ENCODE data around the gene RACGAP1. TPM values are rescaled to one million over a fixed set of nuclear protein-coding genes. Genes with fewer than 3 reads are reported as not detected.

RACGAP1 gene
- polyA plus RNA-seq, 1 donor from 2014 or later = 18.3 TPM

DNA sequence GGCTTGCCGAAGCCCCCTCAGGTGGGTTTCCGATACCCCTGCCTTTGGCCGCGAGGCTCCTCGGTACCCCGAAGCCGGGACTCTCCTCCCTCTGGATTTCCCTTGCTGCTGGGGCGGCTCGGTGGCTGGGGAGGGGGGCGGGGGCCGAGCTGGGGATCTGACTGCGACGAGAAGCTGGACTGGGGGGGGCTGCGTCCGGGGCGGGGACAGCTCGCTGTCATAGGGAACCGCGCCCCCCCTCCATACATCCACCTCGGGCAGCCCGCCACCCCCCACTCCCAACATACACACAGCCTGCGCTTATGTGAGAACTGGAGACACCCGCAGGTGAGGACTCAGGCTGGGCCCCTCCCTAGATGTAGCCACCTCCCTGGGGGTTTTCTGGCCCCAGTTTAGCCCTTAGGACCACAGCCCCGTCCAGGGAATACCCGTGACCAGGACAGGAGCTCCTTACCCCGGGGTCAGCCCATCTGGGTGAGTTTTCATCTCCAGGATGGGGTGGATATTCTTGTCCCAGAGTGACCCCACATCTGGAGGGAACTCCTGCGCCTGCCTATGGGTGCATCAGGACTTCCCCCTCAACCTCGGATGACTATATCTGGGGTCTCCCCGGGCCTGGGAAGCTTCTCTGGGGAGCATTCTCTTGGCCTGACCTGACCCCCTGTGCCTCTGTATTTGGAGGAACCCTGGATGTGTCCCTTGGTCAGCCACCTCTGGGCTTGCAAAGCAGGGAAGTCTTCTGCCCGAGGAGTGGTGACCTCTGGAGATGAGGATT, 32.8 kb upstream of the RACGAP1 start:
- no peaks in the 10 kb centered on the region for H3K9me3 ChIP-seq (ENCODE audit: low read length)
- H3F3A ChIP-seq (ENCODE audit: insufficient read depth, low read length, poor library complexity, severe bottlenecking) = no peaks in the 10 kb centered on the region
- no peak overlapping the region for H3K27ac ChIP-seq (ENCODE audit: low read length)
- H3K9ac ChIP-seq (ENCODE audit: low read length) = peak overlapping the region; percentile 76
- H3K4me3 ChIP-seq (ENCODE audit: low read length) = peak overlapping the region; percentile 87
- H4K20me1 ChIP-seq (ENCODE audit: insufficient read depth) = no peaks in the 10 kb centered on the region
- H3K4me2 ChIP-seq (ENCODE audit: low read length) = peak overlapping the region; percentile 53
- H3K9me2 ChIP-seq (ENCODE audit: insufficient read depth, low read length) = no peaks in the 10 kb centered on the region
- TF ChIP-seq, protein P1, sequence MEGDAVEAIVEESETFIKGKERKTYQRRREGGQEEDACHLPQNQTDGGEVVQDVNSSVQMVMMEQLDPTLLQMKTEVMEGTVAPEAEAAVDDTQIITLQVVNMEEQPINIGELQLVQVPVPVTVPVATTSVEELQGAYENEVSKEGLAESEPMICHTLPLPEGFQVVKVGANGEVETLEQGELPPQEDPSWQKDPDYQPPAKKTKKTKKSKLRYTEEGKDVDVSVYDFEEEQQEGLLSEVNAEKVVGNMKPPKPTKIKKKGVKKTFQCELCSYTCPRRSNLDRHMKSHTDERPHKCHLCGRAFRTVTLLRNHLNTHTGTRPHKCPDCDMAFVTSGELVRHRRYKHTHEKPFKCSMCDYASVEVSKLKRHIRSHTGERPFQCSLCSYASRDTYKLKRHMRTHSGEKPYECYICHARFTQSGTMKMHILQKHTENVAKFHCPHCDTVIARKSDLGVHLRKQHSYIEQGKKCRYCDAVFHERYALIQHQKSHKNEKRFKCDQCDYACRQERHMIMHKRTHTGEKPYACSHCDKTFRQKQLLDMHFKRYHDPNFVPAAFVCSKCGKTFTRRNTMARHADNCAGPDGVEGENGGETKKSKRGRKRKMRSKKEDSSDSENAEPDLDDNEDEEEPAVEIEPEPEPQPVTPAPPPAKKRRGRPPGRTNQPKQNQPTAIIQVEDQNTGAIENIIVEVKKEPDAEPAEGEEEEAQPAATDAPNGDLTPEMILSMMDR (IDR thresholded peaks at IDR 0.05; ENCODE audit: poor library complexity, severe bottlenecking) = no peak
- no peak for TF ChIP-seq RAD21 (conservative IDR thresholded peaks at IDR 0.05)
- no peak for TF ChIP-seq SMC3 (conservative IDR thresholded peaks at IDR 0.05; ENCODE audit: poor library complexity)
- no peak for TF ChIP-seq POLR2AphosphoS5 (IDR thresholded peaks at IDR 0.05)
- TF ChIP-seq EZH2 (IDR thresholded peaks at IDR 0.05; ENCODE audit: borderline replicate concordance, insufficient read depth, low read length, poor library complexity, severe bottlenecking) = no peak
- TF ChIP-seq, protein P2, sequence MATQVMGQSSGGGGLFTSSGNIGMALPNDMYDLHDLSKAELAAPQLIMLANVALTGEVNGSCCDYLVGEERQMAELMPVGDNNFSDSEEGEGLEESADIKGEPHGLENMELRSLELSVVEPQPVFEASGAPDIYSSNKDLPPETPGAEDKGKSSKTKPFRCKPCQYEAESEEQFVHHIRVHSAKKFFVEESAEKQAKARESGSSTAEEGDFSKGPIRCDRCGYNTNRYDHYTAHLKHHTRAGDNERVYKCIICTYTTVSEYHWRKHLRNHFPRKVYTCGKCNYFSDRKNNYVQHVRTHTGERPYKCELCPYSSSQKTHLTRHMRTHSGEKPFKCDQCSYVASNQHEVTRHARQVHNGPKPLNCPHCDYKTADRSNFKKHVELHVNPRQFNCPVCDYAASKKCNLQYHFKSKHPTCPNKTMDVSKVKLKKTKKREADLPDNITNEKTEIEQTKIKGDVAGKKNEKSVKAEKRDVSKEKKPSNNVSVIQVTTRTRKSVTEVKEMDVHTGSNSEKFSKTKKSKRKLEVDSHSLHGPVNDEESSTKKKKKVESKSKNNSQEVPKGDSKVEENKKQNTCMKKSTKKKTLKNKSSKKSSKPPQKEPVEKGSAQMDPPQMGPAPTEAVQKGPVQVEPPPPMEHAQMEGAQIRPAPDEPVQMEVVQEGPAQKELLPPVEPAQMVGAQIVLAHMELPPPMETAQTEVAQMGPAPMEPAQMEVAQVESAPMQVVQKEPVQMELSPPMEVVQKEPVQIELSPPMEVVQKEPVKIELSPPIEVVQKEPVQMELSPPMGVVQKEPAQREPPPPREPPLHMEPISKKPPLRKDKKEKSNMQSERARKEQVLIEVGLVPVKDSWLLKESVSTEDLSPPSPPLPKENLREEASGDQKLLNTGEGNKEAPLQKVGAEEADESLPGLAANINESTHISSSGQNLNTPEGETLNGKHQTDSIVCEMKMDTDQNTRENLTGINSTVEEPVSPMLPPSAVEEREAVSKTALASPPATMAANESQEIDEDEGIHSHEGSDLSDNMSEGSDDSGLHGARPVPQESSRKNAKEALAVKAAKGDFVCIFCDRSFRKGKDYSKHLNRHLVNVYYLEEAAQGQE (IDR thresholded peaks at IDR 0.05; ENCODE audit: borderline replicate concordance) = no peak
- no peak overlapping the region for H2AFZ ChIP-seq (ENCODE audit: low read depth, low read length)
- no peaks in the 10 kb centered on the region for H3K36me3 ChIP-seq (ENCODE audit: insufficient read depth, low read length)
- no peaks in the 10 kb centered on the region for H3K79me2 ChIP-seq (replicated peaks; ENCODE audit: insufficient read depth, low read length)
- no peaks in the 10 kb centered on the region for H3K27me3 ChIP-seq (ENCODE audit: insufficient read depth, low read depth, low read length)

DNA sequence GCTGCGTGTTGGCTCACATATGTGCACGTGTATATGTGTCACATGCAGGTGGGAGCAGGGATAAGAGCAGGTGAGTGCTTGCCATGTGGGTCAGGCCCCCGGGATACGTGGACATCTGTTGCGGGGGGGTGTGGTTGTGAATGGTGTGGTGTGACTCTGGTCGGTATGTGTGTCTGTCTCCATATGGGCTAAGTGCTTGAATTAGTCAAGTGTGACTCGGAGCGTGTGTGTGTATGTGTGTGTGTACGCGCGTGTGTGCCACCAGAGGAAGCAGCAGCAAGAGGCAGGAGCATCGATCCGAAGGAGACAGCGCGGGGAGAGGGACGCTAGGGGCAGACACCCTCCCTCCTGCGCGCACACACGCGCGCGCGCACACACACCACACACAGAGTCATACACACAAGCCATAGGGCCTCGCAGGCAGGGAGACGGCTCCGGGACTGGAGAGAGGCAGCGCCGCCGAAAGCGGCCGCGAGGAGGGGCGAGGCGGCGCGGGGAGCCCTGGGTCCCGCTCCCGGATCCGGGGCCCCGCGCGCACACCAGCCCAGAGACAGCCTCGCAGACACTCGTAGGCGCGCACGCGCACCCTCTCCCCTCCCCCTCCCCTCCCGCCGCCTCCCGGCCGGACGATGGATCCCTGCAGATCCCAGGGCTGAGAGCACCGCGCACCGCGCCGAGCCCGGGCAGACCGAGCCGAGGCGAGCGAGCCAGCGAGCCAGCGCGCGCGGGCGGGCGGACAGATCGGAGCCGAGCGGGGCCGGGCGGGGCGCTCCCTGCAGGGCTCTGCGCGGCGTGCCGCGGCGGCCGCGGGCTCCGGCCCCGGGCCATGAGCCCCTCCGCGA, 31.9 kb upstream of the RACGAP1 start, which contains the start of gene ASIC1:
Gene ASIC1, plus strand, starts transcription at position 597 of the 842 bp plus-strand sequence. CDS start 1,171 bp downstream, outside the sequence.
- peak within 1 kb of the TSS; percentile 76 for H3K9ac ChIP-seq (ENCODE audit: low read length)
- H3K9me3 ChIP-seq (ENCODE audit: low read length) = no peaks in the 10 kb centered on the region

More for the DNA sequence above, 31.9 kb upstream of the RACGAP1 start, which contains the start of gene ASIC1:
- Histone ChIP-seq H3K9me2 (ENCODE audit: insufficient read depth, low read length) (no peaks in the 10 kb centered on the region), H4K20me1 (ENCODE audit: insufficient read depth) (no peaks in the 10 kb centered on the region), H2AFZ (ENCODE audit: low read depth, low read length) (peak within 1 kb of the TSS; percentile 57), H3K27me3 (ENCODE audit: insufficient read depth, low read depth, low read length) (no peaks in the 10 kb centered on the region), H3F3A (ENCODE audit: insufficient read depth, low read length, poor library complexity, severe bottlenecking) (no peaks in the 10 kb centered on the region), H3K27ac (ENCODE audit: low read length) (peak within 1 kb of the TSS; percentile 58), H3K4me2 (ENCODE audit: low read length) (peak within 1 kb of the TSS; percentile 98), H3K4me3 (ENCODE audit: low read length) (peak within 1 kb of the TSS; percentile 87), H3K36me3 (ENCODE audit: insufficient read depth, low read length) (no peaks in the 10 kb centered on the region), H3K79me2 (replicated peaks; ENCODE audit: insufficient read depth, low read length) (no peaks in the 10 kb centered on the region)
- TF ChIP-seq EP300 (conservative IDR thresholded peaks at IDR 0.05; ENCODE audit: poor library complexity, severe bottlenecking) = peak; percentile 46
- TF ChIP-seq MXI1 (conservative IDR thresholded peaks at IDR 0.05; ENCODE audit: poor library complexity, severe bottlenecking) = peak; percentile 93
- TF ChIP-seq, protein P1 (IDR thresholded peaks at IDR 0.05; ENCODE audit: poor library complexity, severe bottlenecking) = peak; percentile 47
- peak; percentile 77 for TF ChIP-seq POLR2AphosphoS5 (IDR thresholded peaks at IDR 0.05)
- TF ChIP-seq EZH2 (IDR thresholded peaks at IDR 0.05; ENCODE audit: borderline replicate concordance, insufficient read depth, low read length, poor library complexity, severe bottlenecking) = no peak
- TF ChIP-seq, protein P2 (IDR thresholded peaks at IDR 0.05; ENCODE audit: borderline replicate concordance) = peak; percentile 19
- peak; percentile 47 for TF ChIP-seq SMC3 (conservative IDR thresholded peaks at IDR 0.05; ENCODE audit: poor library complexity)
- TF ChIP-seq RAD21 (conservative IDR thresholded peaks at IDR 0.05) = no peak
- peak; percentile 49 for TF ChIP-seq TAF1 (IDR thresholded peaks at IDR 0.05; ENCODE audit: low read depth)

Measured in neural cell (in vitro differentiated cells).